T47D (cell line): ENCODE results near the gene P2RY2.
A peak's percentile ranks its signal among the peaks of the same experiment; 100 is the strongest.

Experiments used
- DNase-seq, 2 experiments: peaks; one replicate each; pipeline versions ENCODE4 v3.0.0 to v3.0.0-alpha.2; 2011 to 2012; ENCODE audit warnings: low read depth in 1 of 2, low spot score in 1 of 2
- JUND ChIP-seq: IDR thresholded peaks from 2 replicates; pipeline ENCODE4 v1.6.1; 2012; ENCODE audit warnings: low read depth
- in situ Hi-C: cut with HindIII; loops from 2 replicates; pipeline ENCODE4 v1.10.0; 2016; ENCODE audit warnings: low sequenced_read_pairs, low pct_unique_long_range_greater_than_20kb

The P2RY2 gene

GRCh38 chr11:73218106-73218829 is at the start of gene P2RY2:
Gene P2RY2 (plus strand): TSS chr11:73218281. CDS start chr11:73234160, 15,879 bp downstream.
- in situ Hi-C loops, result no loop called here
- DNase-seq, result peak; percentile 88 to 92
- TF ChIP-seq JUND, result no peak

- TF ChIP-seq JUND, result no peak
- in situ Hi-C loops, result no loop called here
- no peak for DNase-seq
These were observed 49.0 kb upstream of the P2RY2 start for GRCh38 chr11:73168925-73169579.

GRCh38 chr11:73170140-73170539 is 47.9 kb upstream of the P2RY2 start:
- DNase-seq, result peak; percentile 59 to 71
- in situ Hi-C loops, result no loop called here
- no peak for TF ChIP-seq JUND

GRCh38 chr11:73171436-73172161 is 46.5 kb upstream of the P2RY2 start:
- in situ Hi-C loops, result no loop called here
- DNase-seq, result no peak
- no peak for TF ChIP-seq JUND

- in situ Hi-C loops, result no loop called here
- no peak for DNase-seq
- TF ChIP-seq JUND, result no peak
These were observed 45.0 kb upstream of the P2RY2 start for GRCh38 chr11:73172992-73173656.

- no peak for TF ChIP-seq JUND
- in situ Hi-C loops, result no loop called here
- no peak for DNase-seq
These were observed 44.2 kb upstream of the P2RY2 start for GRCh38 chr11:73173755-73174494.

GRCh38 chr11:73174495-73174791 is 43.6 kb upstream of the P2RY2 start:
- TF ChIP-seq JUND, result no peak
- in situ Hi-C loops, result no loop called here

GRCh38 chr11:73175551-73176144 is 42.4 kb upstream of the P2RY2 start:
- no peak for DNase-seq
- in situ Hi-C loops, result no loop called here
- no peak for TF ChIP-seq JUND

More at GRCh38 chr11:73174495-73174791, 43.6 kb upstream of the P2RY2 start:
- no peak for DNase-seq

GRCh38 chr11:73176145-73176873 is 41.8 kb upstream of the P2RY2 start:
- no peak for DNase-seq
- in situ Hi-C loops, result no loop called here
- no peak for TF ChIP-seq JUND

- DNase-seq, result no peak
- in situ Hi-C loops, result no loop called here
- no peak for TF ChIP-seq JUND
These were observed 41.3 kb upstream of the P2RY2 start for GRCh38 chr11:73176874-73177155.

GRCh38 chr11:73177380-73177777 is 40.7 kb upstream of the P2RY2 start:
- DNase-seq, result no peak
- in situ Hi-C loops, result no loop called here
- no peak for TF ChIP-seq JUND
